Parathyroid adenoma (tissue), 2 donors: ENCODE measurements around the gene PLEKHS1.

Experiments used
- H2AFZ ChIP-seq: fragments of 300-600 bp; sonication (generic); one replicate; pipeline ENCODE4 v1.7.0; 2017; ENCODE audit warnings: antibody characterized with exemption, mild to moderate bottlenecking
- H3K27ac ChIP-seq: fragments of 300-600 bp; sonication (generic); one replicate; pipeline ENCODE4 v1.7.0; 2017
- H3K27me3 ChIP-seq: fragments of 300-600 bp; sonication (generic); one replicate; pipeline ENCODE4 v1.7.0; 2017; ENCODE audit warnings: low read length; ENCODE audit not compliant: control insufficient read depth, insufficient read depth
- H3K36me3 ChIP-seq: fragments of 300-600 bp; sonication (generic); one replicate; pipeline ENCODE4 v1.7.0; 2017; ENCODE audit warnings: low read length; ENCODE audit not compliant: control insufficient read depth, insufficient read depth
- H3K4me1 ChIP-seq: fragments of 300-600 bp; sonication (generic); one replicate; pipeline ENCODE4 v1.7.0; 2017; ENCODE audit warnings: control low read depth
- H3K4me2 ChIP-seq: fragments of 300-600 bp; sonication (generic); one replicate; pipeline ENCODE4 v1.7.0; 2017; ENCODE audit warnings: low read length
- H3K4me3 ChIP-seq: fragments of 300-600 bp; sonication (generic); one replicate; pipeline ENCODE4 v1.7.0; 2017; ENCODE audit warnings: low read depth, low read length
- H3K79me2 ChIP-seq: fragments of 300-600 bp; sonication (generic); one replicate; pipeline ENCODE4 v1.7.0; 2017; ENCODE audit warnings: control low read depth
- H3K9ac ChIP-seq: fragments of 300-600 bp; sonication (generic); one replicate; pipeline ENCODE4 v1.7.0; 2017; ENCODE audit warnings: mild to moderate bottlenecking
- H3K9me3 ChIP-seq: fragments of 300-600 bp; sonication (generic); one replicate; pipeline ENCODE4 v1.7.0; 2017; ENCODE audit warnings: low read length; ENCODE audit not compliant: control insufficient read depth
- TF ChIP-seq, protein P1 (sequence below): fragments of 300-600 bp; sonication (generic); IDR thresholded peaks from one replicate; pipeline ENCODE4 v1.7.0; 2017; ENCODE audit warnings: antibody characterized with exemption, mild to moderate bottlenecking
- donor health status: primary hyperparathyroidism.

PLEKHS1 gene

DNA sequence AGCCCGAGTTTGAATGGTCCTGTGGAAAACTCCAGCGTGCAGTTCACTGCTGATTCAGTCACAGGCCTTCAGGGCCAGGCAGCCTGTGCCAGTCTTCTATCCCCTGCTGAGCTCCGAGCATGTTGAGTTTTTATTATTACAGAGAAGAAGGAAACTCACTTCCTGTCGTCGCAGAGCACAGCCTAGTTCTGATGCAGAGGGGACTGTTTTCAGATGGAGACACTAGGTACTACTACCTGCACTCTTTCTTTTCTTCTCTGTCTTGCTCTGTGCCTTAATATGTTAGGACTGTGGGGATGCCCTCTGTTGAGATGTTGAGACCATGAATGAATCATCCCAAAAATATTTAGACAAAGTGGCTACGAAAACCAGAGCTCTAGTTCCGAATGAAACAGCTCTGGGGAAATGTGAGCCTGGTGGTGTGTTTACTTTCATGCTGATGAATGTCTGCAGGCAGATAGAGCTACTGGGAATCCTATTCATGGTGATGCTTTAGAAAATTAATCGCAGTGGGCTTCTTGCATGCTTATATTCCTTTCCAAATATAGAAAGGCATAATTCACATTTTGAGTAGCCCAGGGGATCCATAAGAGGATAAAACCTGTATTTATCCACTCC is 42.2 kb upstream of the PLEKHS1 start:
- H3K27ac ChIP-seq = no peak overlapping the region
- H3K4me3 ChIP-seq = no peak overlapping the region
- H3K36me3 ChIP-seq = no peaks in the 10 kb centered on the region
- TF ChIP-seq, protein P1, sequence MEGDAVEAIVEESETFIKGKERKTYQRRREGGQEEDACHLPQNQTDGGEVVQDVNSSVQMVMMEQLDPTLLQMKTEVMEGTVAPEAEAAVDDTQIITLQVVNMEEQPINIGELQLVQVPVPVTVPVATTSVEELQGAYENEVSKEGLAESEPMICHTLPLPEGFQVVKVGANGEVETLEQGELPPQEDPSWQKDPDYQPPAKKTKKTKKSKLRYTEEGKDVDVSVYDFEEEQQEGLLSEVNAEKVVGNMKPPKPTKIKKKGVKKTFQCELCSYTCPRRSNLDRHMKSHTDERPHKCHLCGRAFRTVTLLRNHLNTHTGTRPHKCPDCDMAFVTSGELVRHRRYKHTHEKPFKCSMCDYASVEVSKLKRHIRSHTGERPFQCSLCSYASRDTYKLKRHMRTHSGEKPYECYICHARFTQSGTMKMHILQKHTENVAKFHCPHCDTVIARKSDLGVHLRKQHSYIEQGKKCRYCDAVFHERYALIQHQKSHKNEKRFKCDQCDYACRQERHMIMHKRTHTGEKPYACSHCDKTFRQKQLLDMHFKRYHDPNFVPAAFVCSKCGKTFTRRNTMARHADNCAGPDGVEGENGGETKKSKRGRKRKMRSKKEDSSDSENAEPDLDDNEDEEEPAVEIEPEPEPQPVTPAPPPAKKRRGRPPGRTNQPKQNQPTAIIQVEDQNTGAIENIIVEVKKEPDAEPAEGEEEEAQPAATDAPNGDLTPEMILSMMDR = no peak
- H3K27me3 ChIP-seq = no peaks in the 10 kb centered on the region
- H3K4me1 ChIP-seq = peaks cover 19% of the 10 kb centered on the region
- H3K4me2 ChIP-seq = no peak overlapping the region
- no peak overlapping the region for H3K9ac ChIP-seq
- no peaks in the 10 kb centered on the region for H3K9me3 ChIP-seq
- no peak overlapping the region for H2AFZ ChIP-seq
- H3K79me2 ChIP-seq = no peaks in the 10 kb centered on the region

- Histone ChIP-seq H2AFZ (no peak overlapping the region), H3K4me3 (no peak overlapping the region), H3K9ac (no peak overlapping the region), H3K9me3 (no peaks in the 10 kb centered on the region), H3K27ac (no peak overlapping the region), H3K4me2 (no peak overlapping the region), H3K79me2 (peaks cover 4% of the 10 kb centered on the region), H3K27me3 (no peaks in the 10 kb centered on the region), H3K4me1 (peaks cover 10% of the 10 kb centered on the region), H3K36me3 (no peaks in the 10 kb centered on the region)
- TF ChIP-seq, protein P1 = no peak
Observed at GRCh38 chr10:113711142-113711541, 40.3 kb upstream of the PLEKHS1 start.

- Histone ChIP-seq H3K4me2 (no peak overlapping the region), H3K9ac (no peak overlapping the region), H3K27ac (no peak overlapping the region), H3K36me3 (no peaks in the 10 kb centered on the region), H3K27me3 (no peaks in the 10 kb centered on the region), H2AFZ (no peak overlapping the region), H3K79me2 (peaks cover 4% of the 10 kb centered on the region), H3K4me1 (peaks cover 4% of the 10 kb centered on the region), H3K9me3 (no peaks in the 10 kb centered on the region), H3K4me3 (no peak overlapping the region)
- TF ChIP-seq, protein P1 = no peak
Observed at GRCh38 chr10:113712024-113712423, 39.5 kb upstream of the PLEKHS1 start.

GRCh38 chr10:113712755-113713639 is 38.5 kb upstream of the PLEKHS1 start:
- Histone ChIP-seq H3K79me2 (peaks cover 4% of the 10 kb centered on the region), H3K9ac (no peak overlapping the region), H3K4me1 (no peaks in the 10 kb centered on the region), H2AFZ (no peak overlapping the region), H3K9me3 (no peaks in the 10 kb centered on the region), H3K4me2 (no peak overlapping the region), H3K36me3 (no peaks in the 10 kb centered on the region), H3K27ac (no peak overlapping the region), H3K4me3 (no peak overlapping the region), H3K27me3 (no peaks in the 10 kb centered on the region)
- TF ChIP-seq, protein P1 = no peak
